Measurements from ENCODE around the gene TNFRSF1B.

- TF ChIP-seq CTCF (IDR thresholded peaks at IDR 0.05): no peak
- no peak for TF ChIP-seq POLR2A (IDR thresholded peaks at IDR 0.05)
Observed at GRCh38 chr1:12183095-12183794, 16.5 kb downstream of the TNFRSF1B start.
